Stimulated activated effector memory CD8-positive, alpha-beta T cell treated with anti-CD3 and anti-CD28 coated beads, Interleukin-12 subunit alpha, Interleukin-12 subunit beta, amount 100 ng/mL, for 72 hours (primary cell): ENCODE results near the gene SMAD7.

Experiments
- ATAC-seq: fragments of 150-1000 bp; cut with Tn5 transposase; 2 replicates; pipeline ENCODE4 v1.10.0; 2021
- DNase-seq, 2 donors: peaks; one replicate each; pipeline ENCODE4 v3.0.0; 2021 to 2022; ENCODE audit warnings: low spot score in 2 of 2
- H3K27ac Mint-ChIP-seq: one replicate; pipeline ENCODE4 v1.8.0; 2022; ENCODE audit warnings: mild to moderate bottlenecking, mixed read lengths
- H3K36me3 Mint-ChIP-seq: one replicate; pipeline ENCODE4 v1.8.0; 2022; ENCODE audit warnings: mild to moderate bottlenecking, mixed read lengths
- H3K4me1 Mint-ChIP-seq: one replicate; pipeline ENCODE4 v1.8.0; 2022; ENCODE audit warnings: mixed read lengths
- H3K4me3 Mint-ChIP-seq: one replicate; pipeline ENCODE4 v1.8.0; 2022; ENCODE audit warnings: mild to moderate bottlenecking, mixed read lengths
- H3K9me3 Mint-ChIP-seq: one replicate; pipeline ENCODE4 v1.8.0; 2022; ENCODE audit warnings: mixed read lengths

The SMAD7 gene

DNA sequence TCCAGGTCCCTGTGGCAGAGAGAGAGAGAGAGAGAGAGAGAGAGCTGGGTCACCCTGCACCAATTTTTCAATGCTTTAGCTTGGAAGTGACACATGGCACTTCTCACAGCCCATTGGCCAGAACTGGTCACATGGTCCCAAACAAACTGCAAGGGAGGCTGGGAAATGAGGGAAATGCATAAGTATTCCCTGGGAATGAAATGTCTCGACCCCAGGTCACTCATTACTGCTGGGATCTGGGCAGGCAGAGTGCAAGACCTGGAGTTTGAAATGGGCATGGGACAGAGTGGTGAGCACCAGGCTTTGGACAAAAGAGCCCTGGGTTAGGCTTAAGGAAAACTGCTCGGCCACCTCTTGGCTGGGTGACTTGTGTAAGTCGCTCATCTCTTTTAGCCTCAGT is 37.0 kb downstream of the SMAD7 start:
- peaks cover 27% of the 10 kb centered on the region for H3K36me3 Mint-ChIP-seq
- H3K27ac Mint-ChIP-seq, result no peak overlapping the region
- DNase-seq (no peak), ATAC-seq (no peak)
- no peak overlapping the region for H3K4me3 Mint-ChIP-seq
- H3K4me1 Mint-ChIP-seq, result peaks cover 35% of the 10 kb centered on the region
- no peaks in the 10 kb centered on the region for H3K9me3 Mint-ChIP-seq

- Mint-ChIP-seq H3K4me1 (peaks cover 36% of the 10 kb centered on the region), H3K27ac (peak overlapping the region; percentile 61), H3K36me3 (peaks cover 21% of the 10 kb centered on the region), H3K9me3 (no peaks in the 10 kb centered on the region), H3K4me3 (no peak overlapping the region)
- DNase-seq (peak in 1 of 2 donors; percentile 38), ATAC-seq (peak; percentile 91)
Measured at GRCh38 chr18:48913201-48913600, 37.6 kb downstream of the SMAD7 start.

- DNase-seq (no peak), ATAC-seq (no peak)
- H3K4me1 Mint-ChIP-seq, result peaks cover 20% of the 10 kb centered on the region
- H3K4me3 Mint-ChIP-seq, result no peak overlapping the region
- no peak overlapping the region for H3K27ac Mint-ChIP-seq
- peaks cover 2% of the 10 kb centered on the region for H3K36me3 Mint-ChIP-seq
- H3K9me3 Mint-ChIP-seq, result no peaks in the 10 kb centered on the region
Measured at GRCh38 chr18:48910972-48911545, 39.7 kb downstream of the SMAD7 start.

- Mint-ChIP-seq H3K4me3 (no peak overlapping the region), H3K9me3 (no peaks in the 10 kb centered on the region), H3K4me1 (peaks cover 20% of the 10 kb centered on the region), H3K27ac (no peak overlapping the region), H3K36me3 (no peaks in the 10 kb centered on the region)
- DNase-seq, result no peak
- ATAC-seq, result peak; percentile 43
Measured at GRCh38 chr18:48909721-48910120, 41.0 kb downstream of the SMAD7 start.

GRCh38 chr18:48908916-48909315 is 41.8 kb downstream of the SMAD7 start:
- Mint-ChIP-seq H3K4me1 (peaks cover 20% of the 10 kb centered on the region), H3K36me3 (no peaks in the 10 kb centered on the region), H3K4me3 (no peak overlapping the region), H3K27ac (peak overlapping the region; percentile 3), H3K9me3 (peaks cover 5% of the 10 kb centered on the region)
- no peak for ATAC-seq
- no peak for DNase-seq

DNA sequence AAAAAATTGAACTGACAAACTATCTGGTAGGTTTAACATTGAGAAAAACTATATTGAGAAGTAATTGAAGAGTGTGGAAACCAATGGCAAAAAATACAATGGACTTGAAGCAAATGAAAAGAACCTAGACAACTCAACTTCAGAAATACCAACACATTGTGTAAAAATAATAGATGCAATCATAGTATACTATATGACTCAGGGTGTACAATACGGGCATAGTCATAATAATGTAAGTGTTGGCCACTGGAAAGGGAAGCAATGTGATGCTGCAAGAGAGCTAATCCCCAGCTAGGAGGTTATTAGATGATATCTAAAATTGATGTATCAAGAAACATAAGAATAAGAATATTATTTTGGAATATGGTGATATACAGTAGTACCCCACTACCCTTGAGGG is 45.3 kb downstream of the SMAD7 start:
- Mint-ChIP-seq H3K4me1 (peaks cover 16% of the 10 kb centered on the region), H3K36me3 (no peaks in the 10 kb centered on the region), H3K4me3 (no peak overlapping the region), H3K27ac (no peak overlapping the region), H3K9me3 (peaks cover 5% of the 10 kb centered on the region)
- ATAC-seq (peak; percentile 52), DNase-seq (no peak)

DNA sequence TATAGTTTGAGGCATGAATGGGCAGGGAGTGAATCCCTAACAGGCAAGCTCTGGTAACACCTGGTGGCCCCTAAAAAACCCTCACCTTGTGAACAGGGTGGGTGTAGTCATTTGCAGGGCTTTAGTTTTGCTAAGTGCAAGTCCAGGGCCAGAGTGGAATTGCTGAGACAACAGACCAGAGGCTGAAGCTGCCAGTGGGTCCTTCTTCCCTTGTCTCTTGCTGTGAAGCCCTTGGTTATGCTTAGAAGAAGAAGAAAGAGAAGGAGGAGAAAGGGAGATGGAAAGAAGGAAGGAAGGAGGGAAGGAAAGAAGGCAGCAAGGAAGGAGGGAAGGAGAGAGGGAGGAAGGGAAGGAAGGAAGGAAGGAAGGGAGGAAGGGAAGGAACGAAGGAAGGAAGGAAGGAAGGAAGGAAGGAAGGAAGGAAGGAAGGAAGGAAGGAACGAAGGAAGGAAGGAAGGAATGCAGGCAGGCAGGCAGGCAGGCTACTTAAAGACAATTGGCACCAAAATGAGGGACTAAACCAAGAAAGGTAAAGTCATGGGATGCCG is 45.8 kb downstream of the SMAD7 start:
- no peak for DNase-seq
- ATAC-seq, result no peak
- H3K9me3 Mint-ChIP-seq, result peaks cover 5% of the 10 kb centered on the region
- no peaks in the 10 kb centered on the region for H3K36me3 Mint-ChIP-seq
- H3K27ac Mint-ChIP-seq, result no peak overlapping the region
- no peak overlapping the region for H3K4me3 Mint-ChIP-seq
- peaks cover 21% of the 10 kb centered on the region for H3K4me1 Mint-ChIP-seq

GRCh38 chr18:48904091-48904490 is 46.7 kb downstream of the SMAD7 start:
- Mint-ChIP-seq H3K27ac (no peak overlapping the region), H3K36me3 (no peaks in the 10 kb centered on the region), H3K9me3 (peaks cover 5% of the 10 kb centered on the region), H3K4me3 (no peak overlapping the region), H3K4me1 (peaks cover 23% of the 10 kb centered on the region)
- no peak for DNase-seq
- ATAC-seq, result no peak

- H3K4me3 Mint-ChIP-seq, result no peak overlapping the region
- no peaks in the 10 kb centered on the region for H3K36me3 Mint-ChIP-seq
- peaks cover 20% of the 10 kb centered on the region for H3K4me1 Mint-ChIP-seq
- DNase-seq (no peak), ATAC-seq (no peak)
- H3K9me3 Mint-ChIP-seq, result peaks cover 5% of the 10 kb centered on the region
- H3K27ac Mint-ChIP-seq, result no peak overlapping the region
Measured at GRCh38 chr18:48902856-48903601, 47.7 kb downstream of the SMAD7 start.

DNA sequence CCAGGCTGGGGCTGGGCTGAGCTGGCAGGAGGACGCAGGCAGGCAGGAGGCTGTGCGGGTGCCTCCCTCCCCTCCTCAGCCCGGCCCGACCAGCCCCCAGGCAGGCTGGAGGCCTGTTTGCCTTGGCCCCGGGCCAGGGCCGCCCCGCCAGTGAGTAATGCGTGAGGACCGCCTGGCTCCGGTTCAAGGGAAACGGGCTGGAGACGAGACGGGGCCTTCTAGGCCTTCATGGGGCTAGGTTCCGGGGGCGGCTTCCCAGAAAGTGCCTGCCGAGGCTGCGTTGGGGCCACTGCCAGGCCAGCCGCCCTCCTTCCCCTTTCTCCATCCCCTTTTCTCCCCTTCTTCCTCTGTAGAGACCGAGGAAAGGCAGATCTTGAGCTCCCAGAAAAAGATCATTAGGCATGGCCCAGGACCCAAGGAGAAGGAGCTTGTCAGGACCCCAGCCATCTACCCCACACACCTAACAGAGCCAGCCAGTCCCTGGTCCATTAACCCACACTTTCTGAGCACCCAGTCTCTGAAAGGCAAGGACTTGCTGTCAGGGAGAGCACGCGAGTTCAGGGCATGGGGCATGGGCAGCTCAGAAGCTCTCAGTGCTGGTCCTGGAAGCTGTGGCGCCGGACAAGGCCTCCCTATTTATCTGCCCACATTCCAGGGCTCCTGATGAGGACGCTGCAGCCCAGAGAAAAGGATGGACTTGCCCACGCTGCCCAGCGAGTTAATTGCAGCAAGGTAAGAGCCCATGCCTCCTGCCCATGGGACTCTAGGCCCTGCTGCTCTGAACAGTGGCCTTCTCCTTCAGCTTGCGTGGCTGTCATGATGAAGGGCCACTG is 48.5 kb downstream of the SMAD7 start:
- peaks cover 21% of the 10 kb centered on the region for H3K4me1 Mint-ChIP-seq
- no peaks in the 10 kb centered on the region for H3K36me3 Mint-ChIP-seq
- no peak overlapping the region for H3K4me3 Mint-ChIP-seq
- no peak for ATAC-seq
- H3K27ac Mint-ChIP-seq, result no peak overlapping the region
- peaks cover 5% of the 10 kb centered on the region for H3K9me3 Mint-ChIP-seq
- no peak for DNase-seq

DNA sequence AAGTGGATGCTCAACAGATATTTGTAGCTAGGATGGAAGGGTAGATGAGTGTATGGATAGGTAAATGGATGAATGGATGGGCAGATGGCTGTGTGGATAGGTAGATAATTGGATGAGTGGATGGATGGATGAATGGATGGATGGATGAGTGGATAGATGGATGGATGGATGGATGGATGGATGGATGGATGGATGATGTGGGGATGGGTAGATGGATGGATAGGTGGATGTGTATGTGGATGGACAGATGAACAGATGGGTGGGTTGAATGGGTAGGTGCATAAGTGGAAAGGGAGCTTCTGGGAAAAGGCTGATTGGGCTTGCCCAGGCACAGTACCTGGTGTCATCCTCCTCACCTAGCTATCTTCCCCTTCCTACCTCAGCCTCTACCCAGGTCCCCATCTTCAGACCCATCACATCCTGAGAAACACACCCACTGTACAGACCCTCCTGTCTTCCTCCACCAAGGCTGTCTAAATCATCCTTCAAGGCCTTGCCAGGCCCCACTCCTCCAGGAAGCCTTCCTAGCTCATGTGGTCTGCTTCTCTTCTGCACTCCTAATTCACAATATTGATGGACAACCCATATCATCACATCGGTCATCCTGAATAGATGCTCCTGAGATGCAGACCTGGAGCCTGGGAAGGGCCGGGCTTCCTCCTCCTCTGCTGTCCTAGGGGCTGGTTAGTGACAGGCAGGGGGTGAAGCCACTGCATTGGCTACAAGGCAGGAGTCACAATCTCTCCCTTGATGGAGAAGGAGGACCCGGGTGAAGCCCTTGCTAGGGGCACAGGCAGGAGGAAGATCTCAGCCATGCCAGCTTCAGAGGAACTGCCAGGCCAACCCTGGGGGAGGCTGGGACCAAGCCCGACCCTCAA is 49.4 kb downstream of the SMAD7 start:
- Mint-ChIP-seq H3K27ac (no peak overlapping the region), H3K4me1 (peaks cover 29% of the 10 kb centered on the region), H3K4me3 (no peak overlapping the region), H3K36me3 (no peaks in the 10 kb centered on the region), H3K9me3 (peaks cover 5% of the 10 kb centered on the region)
- no peak for ATAC-seq
- no peak for DNase-seq

DNA sequence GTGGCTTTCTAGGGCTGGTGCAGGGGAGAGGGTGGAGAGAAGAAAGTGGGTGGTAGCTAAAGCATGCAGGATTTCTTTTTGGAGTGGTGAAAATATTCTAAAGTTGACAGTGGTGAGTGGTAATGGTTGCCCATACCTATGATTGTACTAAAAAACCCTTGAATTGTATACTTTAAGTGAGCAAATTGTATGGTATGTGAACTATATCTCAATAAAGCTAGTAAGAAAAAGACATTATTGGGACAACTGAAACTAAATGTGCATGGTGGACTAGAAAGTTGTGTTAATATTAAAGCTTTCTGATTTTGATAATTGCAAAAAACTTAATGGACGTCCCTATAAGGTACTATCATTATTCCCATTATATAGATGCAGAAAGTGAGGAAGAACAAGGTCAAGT is 50.3 kb downstream of the SMAD7 start:
- Mint-ChIP-seq H3K36me3 (no peaks in the 10 kb centered on the region), H3K4me3 (no peak overlapping the region), H3K27ac (no peak overlapping the region), H3K9me3 (peaks cover 5% of the 10 kb centered on the region), H3K4me1 (peaks cover 29% of the 10 kb centered on the region)
- no peak for ATAC-seq
- no peak for DNase-seq

DNA sequence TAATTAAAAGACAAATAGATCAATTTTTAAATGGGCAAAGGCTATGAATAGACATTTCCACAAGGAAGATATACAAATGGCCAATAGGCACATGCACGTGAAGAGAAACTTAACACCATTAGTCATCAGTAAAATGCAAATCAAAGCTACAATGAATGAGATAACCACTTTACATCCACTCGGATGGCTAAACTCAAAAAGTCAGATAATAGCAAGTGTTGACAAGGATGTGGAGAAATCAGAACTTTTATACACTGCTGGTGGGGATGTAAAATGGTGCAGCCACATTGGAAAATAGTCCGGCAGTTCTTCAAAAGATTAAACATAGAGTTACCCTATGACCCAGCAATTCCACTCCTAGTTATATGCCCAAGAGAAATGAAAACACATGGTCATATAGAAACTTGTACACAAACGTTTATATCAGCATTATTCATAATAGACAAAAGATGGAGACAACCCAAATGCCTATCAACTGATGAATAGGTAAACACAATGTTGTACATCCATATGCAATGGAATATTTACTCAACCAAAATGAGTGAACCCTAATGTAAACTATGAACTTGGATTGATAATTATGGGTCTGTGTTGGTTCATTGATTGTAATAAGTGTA is 51.1 kb downstream of the SMAD7 start:
- H3K9me3 Mint-ChIP-seq, result peaks cover 5% of the 10 kb centered on the region
- no peaks in the 10 kb centered on the region for H3K36me3 Mint-ChIP-seq
- no peak for ATAC-seq
- no peak overlapping the region for H3K4me3 Mint-ChIP-seq
- no peak for DNase-seq
- peaks cover 29% of the 10 kb centered on the region for H3K4me1 Mint-ChIP-seq
- no peak overlapping the region for H3K27ac Mint-ChIP-seq

DNA sequence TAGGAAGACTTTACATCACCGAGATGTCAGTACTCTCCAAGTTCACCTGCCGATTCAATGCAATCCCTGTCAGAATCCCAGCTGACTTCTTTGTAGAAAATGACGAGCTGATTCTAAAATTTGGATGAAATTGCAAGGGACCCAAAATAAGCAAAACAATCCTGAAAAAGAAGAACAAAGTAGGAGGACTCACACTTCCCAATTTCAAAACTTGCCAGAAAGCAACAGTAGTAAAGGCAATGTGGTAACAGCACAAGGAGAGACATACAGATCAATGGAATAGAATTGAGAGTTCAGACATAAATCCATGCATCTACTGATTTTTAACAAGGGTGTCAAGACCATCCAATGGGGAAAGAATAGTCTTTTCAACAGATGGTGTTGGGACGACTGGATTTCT is 52.2 kb downstream of the SMAD7 start:
- Mint-ChIP-seq H3K4me1 (peaks cover 31% of the 10 kb centered on the region), H3K4me3 (no peak overlapping the region), H3K36me3 (no peaks in the 10 kb centered on the region), H3K27ac (no peak overlapping the region), H3K9me3 (no peaks in the 10 kb centered on the region)
- DNase-seq (no peak), ATAC-seq (no peak)
